ENCODE data around the gene LY86. TPM values are rescaled to one million over a fixed set of nuclear protein-coding genes. Genes with fewer than 3 reads are reported as not detected.
A peak's percentile ranks its signal among the peaks of the same experiment; 100 is the strongest.

Gene LY86
- total and polyA plus RNA-seq, 2 of the 13 experiments (the other 11 are each of a cell fraction or from before 2014, with no cell fraction given): not detected

- TF ChIP-seq ZNF280D (CRISPR knock-in tag; IDR thresholded peaks at IDR 0.05): 0 out of 2 replicates have a peak, but pooled peaks have one; percentile 0
- TF ChIP-seq POGK (CRISPR knock-in tag; conservative IDR thresholded peaks at IDR 0.05): 0 out of 2 replicates have a peak, but pooled peaks have one; percentile 73
Observed at GRCh38 chr6:6686748-6687601, 98.5 kb downstream of the LY86 start (continued).

GRCh38 chr6:6688283-6688682, 99.8 kb downstream of the LY86 start:
- 0% methylated on average over 1 of the region's 1 CpG for WGBS (ENCODE audit: low lambda C conversion rate)
- TF ChIP-seq ZNF101 (CRISPR knock-in tag; IDR thresholded peaks at IDR 0.05; ENCODE audit: borderline replicate concordance, low read depth) (no peak), MTF1 (CRISPR knock-in tag; IDR thresholded peaks at IDR 0.05) (no peak), CHD4 (IDR thresholded peaks at IDR 0.05; ENCODE audit: borderline replicate concordance, low read length) (no peak), U2AF1 (optimal IDR thresholded peaks at IDR 0.05; ENCODE audit: low read depth, low read length) (no peak), CEBPB (IDR thresholded peaks at IDR 0.05; ENCODE audit: borderline replicate concordance, low read depth, low read length) (peak; percentile 71), HBP1 (CRISPR knock-in tag; IDR thresholded peaks at IDR 0.05; ENCODE audit: low read depth) (no peak), JUND (CRISPR knock-in tag; IDR thresholded peaks at IDR 0.05) (no peak), DBP (CRISPR knock-in tag; IDR thresholded peaks at IDR 0.05; ENCODE audit: not compliant biosample characterization) (no peak), SP5 (CRISPR knock-in tag; IDR thresholded peaks at IDR 0.05; ENCODE audit: borderline replicate concordance, low read depth) (no peak)

More at GRCh38 chr6:6688283-6688682, 99.8 kb downstream of the LY86 start:
- Histone ChIP-seq H3K4me1 (ENCODE audit: insufficient read depth, low read length) (peaks cover 61% of the 10 kb centered on the region), H3K9ac (ENCODE audit: insufficient read depth, low read depth, low read length) (no peak overlapping the region), H3K9me3 (ENCODE audit: low read length) (peaks cover 20% of the 10 kb centered on the region), H4K20me1 (ENCODE audit: insufficient read depth, low read length) (no peaks in the 10 kb centered on the region), H3K4me2 (ENCODE audit: low read depth, low read length) (peak overlapping the region; percentile 74), H3K79me2 (ENCODE audit: insufficient read depth, low read length) (no peaks in the 10 kb centered on the region), H3K36me3 (replicated peaks in 1 of 2; ENCODE audit: control insufficient read depth in 1 of 2, insufficient read depth in 2 of 2, low read length in 2 of 2) (no peaks in the 10 kb centered on the region), H3K27ac (ENCODE audit: extremely low read length, insufficient read depth, low read length) (no peak overlapping the region), H3K27me3 (ENCODE audit: control insufficient read depth in 1 of 2, insufficient read depth in 2 of 2, low read length in 2 of 2) (no peaks in the 10 kb centered on the region), H3K4me3 (replicated peaks in 1 of 3; ENCODE audit: insufficient read depth in 1 of 3, low read depth in 2 of 3, low read length in 3 of 3) (peak overlapping the region in 2 of 3 experiments; percentile 45 to 55; a peak in 2 of 6 replicates), H2AFZ (ENCODE audit: low read length) (no peak overlapping the region)
- no peak for ATAC-seq
- peak; percentile 63 for FAIRE-seq
- intact Hi-C loops (cut with micrococcal nuclease; ENCODE audit: unreplicated experiment): no loop called here
- POLR2A ChIA-PET: no interaction called here
- peak; percentile 54 for DNase-seq (ENCODE audit: low spot score)
- BruUV-seq (replicated peaks): no TSS peak
- CTCF ChIA-PET (ENCODE audit: low intra/inter-chr PET ratio, low total read pairs): no interaction called here
- in situ Hi-C loops (cut with HindIII; ENCODE audit: extremely low pct_ligation_motif_present, low pct_unique_long_range_greater_than_20kb): loop anchor here (25.0 kb wide), 1 partner anchor 924 kb away; no protein-coding TSS in a partner anchor
